Ovary (tissue), 9 donors: ENCODE measurements around the gene KRT84. TPM values are rescaled to one million over a fixed set of nuclear protein-coding genes. Genes with fewer than 3 reads are reported as not detected.

Experiments used
- DNase-seq, 5 donors: peaks; one replicate each; pipeline ENCODE4 v3.0.0-alpha.2; 2019 to 2020
- H3K27ac ChIP-seq, 2 donors: fragments of 200-600 bp; one replicate each; pipeline versions ENCODE4 v1.5.1 to v1.8.0; 2019 to 2022
- H3K27me3 ChIP-seq: fragments of 200-600 bp; one replicate; pipeline ENCODE4 v1.8.0; 2022
- H3K36me3 ChIP-seq: fragments of 200-600 bp; sonication (generic); one replicate; pipeline ENCODE4 v1.5.1; 2019
- H3K4me1 ChIP-seq: one replicate; pipeline ENCODE4 v1.8.1; 2013; ENCODE audit warnings: mild to moderate bottlenecking, moderate library complexity; ENCODE audit not compliant: insufficient read depth
- H3K4me3 ChIP-seq: fragments of 200-600 bp; sonication (generic); one replicate; pipeline ENCODE4 v1.5.1; 2017
- H3K9me3 ChIP-seq, 2 donors: fragments of 200-600 bp in 1 of 2; sonication (generic) in 1 of 2; one replicate each; pipeline versions ENCODE4 v1.5.1 to v1.8.1; 2013 to 2019; ENCODE audit warnings: mild to moderate bottlenecking in 1 of 2, moderate library complexity in 1 of 2
- EP300 ChIP-seq: sonication (generic); formaldehyde crosslinking; IDR thresholded peaks from one replicate; pipeline ENCODE4 v1.6.1; 2017; ENCODE audit warnings: antibody characterized with exemption
- POLR2A ChIP-seq: fragments of 450-650 bp; IDR thresholded peaks from one replicate; pipeline ENCODE4 v1.6.1; 2017; ENCODE audit warnings: antibody characterized with exemption, mild to moderate bottlenecking, moderate library complexity
- WGBS, 3 donors: extraction: QIAGEN DNeasy Blood & Tissue Kit in 1 of 3; methylation state at CpG; one replicate each; pipeline versions ENCODE4 v1.1.5 to v1.1.7; 2013 to 2017; 5-methylcytosine and 5-hydroxymethylcytosine counted together
- intact Hi-C, 4 donors: fragments of 100-400 bp; cut with DNase I; formaldehyde crosslinking; loops; one replicate each; pipeline versions ENCODE4 v1.11.0 to v1.15.1; 2022 to 2023
- polyA plus RNA-seq, 2 donors: library from polyadenylated mRNA; stranded (reverse); fragments of 200-250 nt in 1 of 2; fragments of 350-450 nt in 1 of 2; fragmentation: Illumina TruSeq in 1 of 2; extraction: RNeasy Lipid Tissue Mini Kit (QIAGEN cat#74804) in 1 of 2; gene quantifications; one replicate each; pipeline ENCODE4 v1.2.3, GENCODE V29; 2013 to 2014
- total RNA-seq, 7 donors: library from RNA; depleted of rRNA in 2 of 7; stranded (reverse); fragments of >200 nt in 2 of 7; fragmentation: NEBNext Ultra II Directional in 3 of 7; extraction: Animal tissue kit (Norgen Biotek cat#: 25700) in 3 of 7; gene quantifications; one replicate each; pipeline versions ENCODE4 v1.1.0 to v1.2.4, GENCODE V29; 2016 to 2023
- TF ChIP-seq, protein P1 (sequence below), 3 donors: fragments of 450-650 bp in 2 of 3; fragments of 200-600 bp in 1 of 3; IDR thresholded peaks; one replicate each; pipeline versions ENCODE4 v1.5.1 to v1.8.0; 2016 to 2022; ENCODE audit warnings: antibody characterized with exemption in 3 of 3, mild to moderate bottlenecking in 1 of 3
- donor health status: DM: no; HTN: no; CAD: no; lungs with moderate emphysema.
- donor health status: DM: no; HTN: no; CAD: no.
- donor health status: Bipolar disorder and iron deficiency.
- donor health status: DM: yes; HTN: yes; CAD: no.
- donor health status: DM: no; HTN: no; CAD: no.
- donor health status: DM: yes; HTN: yes; CAD: no.

The KRT84 gene
- total and polyA plus RNA-seq, 9 donors, result not detected

- H3K4me1 ChIP-seq, result peaks cover 7% of the 10 kb centered on the region
- intact Hi-C loops, result loop anchor here in 1 of 4 donors (5.0 kb wide), 1 partner anchor 506 kb away; no protein-coding TSS in a partner anchor
- peak; percentile 22 to 57 (median 33) for DNase-seq
- H3K27me3 ChIP-seq, result no peaks in the 10 kb centered on the region
- H3K9me3 ChIP-seq, result no peaks in the 10 kb centered on the region
- no peak overlapping the region for H3K27ac ChIP-seq
- no peaks in the 10 kb centered on the region for H3K36me3 ChIP-seq
- TF ChIP-seq POLR2A, result no peak
- TF ChIP-seq, protein P1, sequence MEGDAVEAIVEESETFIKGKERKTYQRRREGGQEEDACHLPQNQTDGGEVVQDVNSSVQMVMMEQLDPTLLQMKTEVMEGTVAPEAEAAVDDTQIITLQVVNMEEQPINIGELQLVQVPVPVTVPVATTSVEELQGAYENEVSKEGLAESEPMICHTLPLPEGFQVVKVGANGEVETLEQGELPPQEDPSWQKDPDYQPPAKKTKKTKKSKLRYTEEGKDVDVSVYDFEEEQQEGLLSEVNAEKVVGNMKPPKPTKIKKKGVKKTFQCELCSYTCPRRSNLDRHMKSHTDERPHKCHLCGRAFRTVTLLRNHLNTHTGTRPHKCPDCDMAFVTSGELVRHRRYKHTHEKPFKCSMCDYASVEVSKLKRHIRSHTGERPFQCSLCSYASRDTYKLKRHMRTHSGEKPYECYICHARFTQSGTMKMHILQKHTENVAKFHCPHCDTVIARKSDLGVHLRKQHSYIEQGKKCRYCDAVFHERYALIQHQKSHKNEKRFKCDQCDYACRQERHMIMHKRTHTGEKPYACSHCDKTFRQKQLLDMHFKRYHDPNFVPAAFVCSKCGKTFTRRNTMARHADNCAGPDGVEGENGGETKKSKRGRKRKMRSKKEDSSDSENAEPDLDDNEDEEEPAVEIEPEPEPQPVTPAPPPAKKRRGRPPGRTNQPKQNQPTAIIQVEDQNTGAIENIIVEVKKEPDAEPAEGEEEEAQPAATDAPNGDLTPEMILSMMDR (IDR thresholded peaks at IDR 0.05), result no peak
- TF ChIP-seq EP300, result no peak
- WGBS, 3 donors, result 27 to 34% (median 33%) methylated on average over 12 of the region's 12 CpGs
- H3K4me3 ChIP-seq, result no peak overlapping the region
Measured at GRCh38 chr12:52370926-52371608, 14.4 kb downstream of the KRT84 start.

GRCh38 chr12:52369809-52370208, 15.6 kb downstream of the KRT84 start:
- 70 to 93% (median 72%) methylated on average over 5 to 6 of the region's 6 CpGs for WGBS, 3 donors

GRCh38 chr12:52369211-52369610, 16.2 kb downstream of the KRT84 start:
- TF ChIP-seq POLR2A (no peak), EP300 (no peak)
- TF ChIP-seq, protein P1 (IDR thresholded peaks at IDR 0.05), result no peak
- H3K4me1 ChIP-seq, result peaks cover 7% of the 10 kb centered on the region
- no peak overlapping the region for H3K4me3 ChIP-seq
- no peak overlapping the region for H3K27ac ChIP-seq
- H3K9me3 ChIP-seq, result no peaks in the 10 kb centered on the region
- H3K27me3 ChIP-seq, result no peaks in the 10 kb centered on the region
- no peaks in the 10 kb centered on the region for H3K36me3 ChIP-seq
- intact Hi-C loops, result loop anchor here in 1 of 4 donors (10.0 kb wide), 1 partner anchor 206 kb away; the partner anchor contains the start of gene KRT74
- no peak for DNase-seq
- 63 to 82% (median 64%) methylated on average over 3 of the region's 3 CpGs for WGBS, 3 donors

More at GRCh38 chr12:52369809-52370208, 15.6 kb downstream of the KRT84 start:
- no peak for TF ChIP-seq EP300
- Histone ChIP-seq H3K36me3 (no peaks in the 10 kb centered on the region), H3K27me3 (no peaks in the 10 kb centered on the region), H3K4me3 (no peak overlapping the region), H3K27ac (no peak overlapping the region), H3K4me1 (peaks cover 7% of the 10 kb centered on the region), H3K9me3 (no peaks in the 10 kb centered on the region)
- DNase-seq, result no peak
- intact Hi-C loops, result loop anchor here in 2 of 4 donors (5.0 to 10.0 kb wide), 2 partner anchors 205 to 507 kb away; partner anchors contain the start of gene KRT74 (in 1 of the 2)

DNA sequence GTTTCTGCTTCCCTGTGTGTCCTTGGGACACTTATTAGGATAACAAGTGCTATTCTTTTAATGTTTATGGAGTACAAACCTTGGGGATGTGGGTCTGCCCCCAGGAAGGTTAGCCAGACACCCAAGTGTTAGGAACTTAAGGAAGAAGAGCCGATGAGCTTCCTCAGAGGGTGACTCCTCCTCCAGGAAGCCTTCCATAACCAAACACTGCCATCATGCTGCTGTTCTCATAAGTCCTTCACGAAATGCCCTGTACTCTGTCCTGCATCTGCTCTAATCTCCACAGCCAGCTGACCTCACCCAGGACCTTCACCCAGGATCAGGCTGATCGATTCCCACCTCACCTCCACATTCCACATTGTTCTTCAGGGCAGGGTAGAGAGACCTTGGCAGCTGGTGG, 16.9 kb downstream of the KRT84 start:
- no peak overlapping the region for H3K27ac ChIP-seq
- intact Hi-C loops, result loop anchor here in 1 of 4 donors (10.0 kb wide), 1 partner anchor 206 kb away; the partner anchor contains the start of gene KRT74
- 50 to 75% (median 53%) methylated on average over 3 of the region's 3 CpGs for WGBS, 3 donors

More for the DNA sequence above, 16.9 kb downstream of the KRT84 start:
- H3K9me3 ChIP-seq, result no peaks in the 10 kb centered on the region
- DNase-seq, result no peak
- no peaks in the 10 kb centered on the region for H3K27me3 ChIP-seq
- TF ChIP-seq EP300, result no peak
- TF ChIP-seq, protein P1 (IDR thresholded peaks at IDR 0.05), result no peak
- no peak for TF ChIP-seq POLR2A
- H3K4me3 ChIP-seq, result no peak overlapping the region
- H3K36me3 ChIP-seq, result no peaks in the 10 kb centered on the region
- peaks cover 7% of the 10 kb centered on the region for H3K4me1 ChIP-seq
